Bronchial epithelial cell (primary cell): Measurements from ENCODE around the gene KCNT2. TPM values are rescaled to one million over a fixed set of nuclear protein-coding genes. Genes with fewer than 3 reads are reported as not detected.

Source experiments
- DNase-seq: peaks from one replicate; pipeline ENCODE4 v3.0.0-alpha.2; 2010; ENCODE audit warnings: low read depth
- FAIRE-seq: peaks from 2 replicates; lab custom pipeline; 2011; peaks lifted over from hg19 to GRCh38; lab: Jason Lieb, UNC
- H3K27me3 ChIP-seq: 2 replicates; pipeline ENCODE4 v1.5.1; 2011; ENCODE audit warnings: low read length; ENCODE audit not compliant: control insufficient read depth, insufficient read depth
- H3K36me3 ChIP-seq: 2 replicates; pipeline ENCODE4 v1.5.1; 2011; ENCODE audit warnings: low read length; ENCODE audit not compliant: control insufficient read depth, insufficient read depth
- H3K4me3 ChIP-seq: 2 replicates; pipeline ENCODE4 v1.5.1; 2011; ENCODE audit warnings: mild to moderate bottlenecking, low read depth, low read length, control low read depth
- CTCF ChIP-seq: IDR thresholded peaks from 2 replicates; pipeline ENCODE4 v1.5.1; 2011; ENCODE audit warnings: mild to moderate bottlenecking, moderate library complexity, low read length, control low read depth, inconsistent platforms; ENCODE audit not compliant: insufficient read depth, severe bottlenecking
- total RNA-seq: library from RNA; depleted of rRNA; stranded (reverse); fragments of >200 nt; gene quantifications from 2 replicates; pipeline ENCODE4 v1.2.1, GENCODE V29; 2014

The KCNT2 gene
- total RNA-seq, 1 donor from 2014 or later = under 0.01 TPM

GRCh38 chr1:196207612-196208217, 400.5 kb downstream of the KCNT2 start:
- Histone ChIP-seq H3K36me3 (no peaks in the 10 kb centered on the region), H3K27me3 (no peaks in the 10 kb centered on the region), H3K4me3 (no peak overlapping the region)
- FAIRE-seq = no peak
- no peak for DNase-seq
- no peak for TF ChIP-seq CTCF

GRCh38 chr1:196205882-196206281, 402.4 kb downstream of the KCNT2 start:
- no peak for TF ChIP-seq CTCF
- no peak for FAIRE-seq

GRCh38 chr1:196196486-196196885, 411.8 kb downstream of the KCNT2 start:
- DNase-seq (no peak), FAIRE-seq (no peak)
- TF ChIP-seq CTCF = no peak
- Histone ChIP-seq H3K4me3 (no peak overlapping the region), H3K27me3 (no peaks in the 10 kb centered on the region), H3K36me3 (no peaks in the 10 kb centered on the region)

More at GRCh38 chr1:196205882-196206281, 402.4 kb downstream of the KCNT2 start:
- no peaks in the 10 kb centered on the region for H3K27me3 ChIP-seq
- no peaks in the 10 kb centered on the region for H3K36me3 ChIP-seq
- no peak for DNase-seq
- no peak overlapping the region for H3K4me3 ChIP-seq

GRCh38 chr1:196193896-196194559, 414.2 kb downstream of the KCNT2 start:
- peak; percentile 32 for DNase-seq
- Histone ChIP-seq H3K27me3 (no peaks in the 10 kb centered on the region), H3K4me3 (no peak overlapping the region), H3K36me3 (no peaks in the 10 kb centered on the region)
- FAIRE-seq = no peak
- TF ChIP-seq CTCF = no peak

- Histone ChIP-seq H3K36me3 (no peaks in the 10 kb centered on the region), H3K4me3 (no peak overlapping the region), H3K27me3 (no peaks in the 10 kb centered on the region)
- FAIRE-seq (no peak), DNase-seq (no peak)
- no peak for TF ChIP-seq CTCF
Observed at GRCh38 chr1:196183941-196184340, 424.3 kb downstream of the KCNT2 start.

GRCh38 chr1:196181594-196181878, 426.7 kb downstream of the KCNT2 start:
- FAIRE-seq (no peak), DNase-seq (no peak)
- TF ChIP-seq CTCF = no peak
- Histone ChIP-seq H3K4me3 (no peak overlapping the region), H3K36me3 (no peaks in the 10 kb centered on the region), H3K27me3 (no peaks in the 10 kb centered on the region)
